Astrocyte of the cerebellum (primary cell): Measurements from ENCODE around the gene PTPN20.
A peak's percentile ranks its signal among the peaks of the same experiment; 100 is the strongest.

Experiments
- DNase-seq: peaks from one replicate; pipeline ENCODE4 v3.0.0-alpha.2; 2011; ENCODE audit warnings: low read depth
- H3K4me3 ChIP-seq: 2 replicates; pipeline ENCODE4 v1.5.1; 2011; ENCODE audit warnings: mild to moderate bottlenecking, low read depth, low read length, moderate library complexity
- CTCF ChIP-seq: IDR thresholded peaks from 2 replicates; pipeline ENCODE4 v1.5.1; 2012; ENCODE audit warnings: low read length, low read depth, moderate library complexity, mild to moderate bottlenecking; ENCODE audit errors: missing control alignments
- in situ Hi-C: cut with HindIII; loops from 2 replicates; pipeline ENCODE4 v1.10.0; 2017; ENCODE audit warnings: low sequenced_read_pairs

PTPN20 gene

GRCh38 chr10:47025540-47026300 is 114.5 kb downstream of the PTPN20 start:
- H3K4me3 ChIP-seq: no peak overlapping the region
- TF ChIP-seq CTCF: no peak
- peak; percentile 22 for DNase-seq
- in situ Hi-C loops: loop anchor here (25.0 kb wide), 1 partner anchor 262 kb away; no protein-coding TSS in a partner anchor

GRCh38 chr10:47026301-47027107 is 115.3 kb downstream of the PTPN20 start:
- no peak for DNase-seq
- in situ Hi-C loops: loop anchor here (25.0 kb wide), 1 partner anchor 261 kb away; no protein-coding TSS in a partner anchor
- TF ChIP-seq CTCF: no peak
- H3K4me3 ChIP-seq: no peak overlapping the region

- H3K4me3 ChIP-seq: no peak overlapping the region
- in situ Hi-C loops: loop anchor here (25.0 kb wide), 1 partner anchor 260 kb away; no protein-coding TSS in a partner anchor
- no peak for DNase-seq
Observed at GRCh38 chr10:47027108-47027783, 116.0 kb downstream of the PTPN20 start.

GRCh38 chr10:47027784-47028260 is 116.6 kb downstream of the PTPN20 start:
- in situ Hi-C loops: loop anchor here (25.0 kb wide), 1 partner anchor 259 kb away; no protein-coding TSS in a partner anchor
- DNase-seq: no peak
- no peak for TF ChIP-seq CTCF
- no peak overlapping the region for H3K4me3 ChIP-seq

More at GRCh38 chr10:47027108-47027783, 116.0 kb downstream of the PTPN20 start:
- TF ChIP-seq CTCF: no peak

GRCh38 chr10:47028466-47028865 is 117.2 kb downstream of the PTPN20 start:
- in situ Hi-C loops: loop anchor here (25.0 kb wide), 1 partner anchor 259 kb away; no protein-coding TSS in a partner anchor
- DNase-seq: no peak
- TF ChIP-seq CTCF: no peak

More at GRCh38 chr10:47028466-47028865, 117.2 kb downstream of the PTPN20 start:
- no peak overlapping the region for H3K4me3 ChIP-seq
